ENCODE measurements around the gene ITGA6.

DNA sequence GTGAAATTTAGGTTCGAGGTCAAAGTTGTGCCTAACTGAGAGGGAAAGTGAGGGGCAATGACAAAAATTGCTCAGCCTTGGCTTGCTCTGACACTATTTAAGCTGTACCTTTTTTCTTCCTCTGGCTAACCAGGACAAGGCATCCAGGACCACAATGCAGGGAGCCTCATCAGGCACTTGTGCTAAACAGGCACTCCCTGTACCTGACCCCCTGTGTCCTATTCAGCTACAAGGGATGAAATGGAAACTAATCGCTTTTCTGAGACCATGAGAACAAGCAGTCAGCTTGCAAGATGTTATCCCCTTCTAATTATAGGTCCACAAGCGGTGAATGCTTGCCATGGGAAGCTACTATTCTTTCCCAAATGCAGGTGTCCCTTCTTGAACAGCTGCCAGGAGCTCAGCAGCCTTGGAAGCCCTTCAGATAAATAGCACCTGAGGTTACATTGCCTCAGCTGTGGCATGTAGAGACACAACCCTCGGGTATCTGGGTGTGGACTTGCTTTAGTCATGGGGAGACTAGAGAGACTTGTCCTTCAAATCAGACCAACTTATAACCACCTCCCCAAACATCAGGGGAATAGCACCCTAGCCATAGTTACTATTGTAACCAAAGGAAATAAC lies 19.1 kb upstream of the ITGA6 start:
- TF ChIP-seq CTCF (conservative IDR thresholded peaks at IDR 0.05 in 1 of 2, IDR thresholded peaks at IDR 0.05 in 1 of 2; ENCODE audit: low read depth in 1 of 2, low read length in 2 of 2) (no peak), EZH2 (IDR thresholded peaks at IDR 0.05; ENCODE audit: low read length, missing control alignments) (no peak)

All from fibroblast of lung (primary cell).